Measurements from ENCODE around the gene FAHD2A.
"Not testable (repeated sequence)": the region's sequence is repeated elsewhere in the genome, so short reads cannot be mapped to it uniquely, and the experiment has no call there.

Gene FAHD2A

GRCh38 chr2:95374921-95375471 lies 27.5 kb upstream of the FAHD2A start:
- Mint-ChIP-seq H3K9me3 (peaks cover 11% of the 10 kb centered on the region), H3K36me3 (ENCODE audit: low read depth) (no peaks in the 10 kb centered on the region), H3K4me3 (no peak overlapping the region), H3K4me1 (peaks cover 4% of the 10 kb centered on the region), H3K27ac (no peak overlapping the region), H3K27me3 (ENCODE audit: low read depth, poor library complexity) (peaks cover 20% of the 10 kb centered on the region)
- DNase-seq, result no peak
- TF ChIP-seq CTCF (IDR thresholded peaks at IDR 0.05), result no peak

- peaks cover 5% of the 10 kb centered on the region for H3K9me3 Mint-ChIP-seq
- H3K36me3 Mint-ChIP-seq (ENCODE audit: low read depth), result no peaks in the 10 kb centered on the region
- no peak for DNase-seq
- H3K4me3 Mint-ChIP-seq, result no peak overlapping the region
- H3K27ac Mint-ChIP-seq, result no peak overlapping the region
- H3K4me1 Mint-ChIP-seq, result peaks cover 4% of the 10 kb centered on the region
- peaks cover 26% of the 10 kb centered on the region for H3K27me3 Mint-ChIP-seq (ENCODE audit: low read depth, poor library complexity)
- TF ChIP-seq CTCF (IDR thresholded peaks at IDR 0.05), result no peak
These were observed 26.9 kb upstream of the FAHD2A start for GRCh38 chr2:95375532-95376150.

GRCh38 chr2:95376311-95377215 lies 25.9 kb upstream of the FAHD2A start:
- H3K36me3 Mint-ChIP-seq (ENCODE audit: low read depth), result no peaks in the 10 kb centered on the region
- peaks cover 26% of the 10 kb centered on the region for H3K27me3 Mint-ChIP-seq (ENCODE audit: low read depth, poor library complexity)
- no peak overlapping the region for H3K4me3 Mint-ChIP-seq
- no peaks in the 10 kb centered on the region for H3K9me3 Mint-ChIP-seq
- TF ChIP-seq CTCF (IDR thresholded peaks at IDR 0.05), result no peak
- H3K4me1 Mint-ChIP-seq, result peaks cover 4% of the 10 kb centered on the region
- H3K27ac Mint-ChIP-seq, result no peak overlapping the region
- DNase-seq, result no peak

GRCh38 chr2:95377216-95378123 lies 25.0 kb upstream of the FAHD2A start:
- Mint-ChIP-seq H3K36me3 (ENCODE audit: low read depth) (no peaks in the 10 kb centered on the region), H3K9me3 (no peaks in the 10 kb centered on the region), H3K4me3 (no peak overlapping the region), H3K4me1 (peaks cover 4% of the 10 kb centered on the region), H3K27ac (no peak overlapping the region), H3K27me3 (ENCODE audit: low read depth, poor library complexity) (peaks cover 25% of the 10 kb centered on the region)
- TF ChIP-seq CTCF (IDR thresholded peaks at IDR 0.05), result no peak
- DNase-seq, result no peak

GRCh38 chr2:95378281-95378680 lies 24.2 kb upstream of the FAHD2A start:
- peaks cover 19% of the 10 kb centered on the region for H3K27me3 Mint-ChIP-seq (ENCODE audit: low read depth, poor library complexity)
- DNase-seq; H3K27ac Mint-ChIP-seq; H3K9me3 Mint-ChIP-seq; H3K36me3 Mint-ChIP-seq (ENCODE audit: low read depth); H3K4me3 Mint-ChIP-seq; H3K4me1 Mint-ChIP-seq: not testable (repeated sequence)

All from nephron progenitor cell (in vitro differentiated cells).